Tibial artery (tissue), 4 donors: ENCODE data around the gene TTLL11.

Experiments used
- DNase-seq, 2 donors: peaks; one replicate each; pipeline ENCODE4 v3.0.0-alpha.2; 2019
- H3K27ac ChIP-seq, 2 donors: fragments of 200-600 bp; sonication (generic) in 1 of 2; 1 replicate in 1 of 2; 2 replicates in 1 of 2; pipeline ENCODE4 v1.5.1; 2018 to 2019; ENCODE audit warnings: mild to moderate bottlenecking in 1 of 2
- H3K27me3 ChIP-seq, 2 donors: fragments of 200-600 bp; sonication (generic) in 1 of 2; one replicate each; pipeline versions ENCODE4 v1.5.1 to v1.6.0; 2016 to 2019
- H3K36me3 ChIP-seq, 3 donors: fragments of 200-600 bp; sonication (generic) in 2 of 3; one replicate each; pipeline ENCODE4 v1.5.1; 2016 to 2019; ENCODE audit warnings: mild to moderate bottlenecking in 2 of 3
- H3K4me1 ChIP-seq, 4 donors: fragments of 200-600 bp; sonication (generic) in 2 of 4; 1 replicate in 3 of 4; 2 replicates in 1 of 4; pipeline ENCODE4 v1.5.1; 2016 to 2019
- H3K4me3 ChIP-seq, 2 donors: fragments of 200-600 bp; sonication (generic) in 1 of 2; 1 replicate in 1 of 2; 2 replicates in 1 of 2; pipeline ENCODE4 v1.5.1; 2018 to 2019; ENCODE audit warnings: mild to moderate bottlenecking in 2 of 2
- H3K9me3 ChIP-seq, 3 donors: fragments of 200-600 bp; sonication (generic) in 1 of 3; one replicate each; pipeline ENCODE4 v1.5.1; 2016 to 2019
- intact Hi-C: fragments of 100-400 bp; cut with DNase I; formaldehyde crosslinking; loops from one replicate; pipeline ENCODE4 v1.15.0; 2023; ENCODE audit warnings: low total_unique reads
- TF ChIP-seq, protein P1 (sequence below), 2 experiments: fragments of 200-600 bp in 1 of 2; fragments of 450-650 bp in 1 of 2; IDR thresholded peaks; one replicate each; pipeline ENCODE4 v1.5.1; 2017 to 2019; ENCODE audit warnings: antibody characterized with exemption in 2 of 2, mild to moderate bottlenecking in 1 of 2, moderate library complexity in 1 of 2

Gene TTLL11

GRCh38 chr9:121778252-121779225, 314.6 kb downstream of the TTLL11 start:
- peak overlapping the region in 1 of 2 donors; percentile 11 for H3K27ac ChIP-seq
- TF ChIP-seq, protein P1, sequence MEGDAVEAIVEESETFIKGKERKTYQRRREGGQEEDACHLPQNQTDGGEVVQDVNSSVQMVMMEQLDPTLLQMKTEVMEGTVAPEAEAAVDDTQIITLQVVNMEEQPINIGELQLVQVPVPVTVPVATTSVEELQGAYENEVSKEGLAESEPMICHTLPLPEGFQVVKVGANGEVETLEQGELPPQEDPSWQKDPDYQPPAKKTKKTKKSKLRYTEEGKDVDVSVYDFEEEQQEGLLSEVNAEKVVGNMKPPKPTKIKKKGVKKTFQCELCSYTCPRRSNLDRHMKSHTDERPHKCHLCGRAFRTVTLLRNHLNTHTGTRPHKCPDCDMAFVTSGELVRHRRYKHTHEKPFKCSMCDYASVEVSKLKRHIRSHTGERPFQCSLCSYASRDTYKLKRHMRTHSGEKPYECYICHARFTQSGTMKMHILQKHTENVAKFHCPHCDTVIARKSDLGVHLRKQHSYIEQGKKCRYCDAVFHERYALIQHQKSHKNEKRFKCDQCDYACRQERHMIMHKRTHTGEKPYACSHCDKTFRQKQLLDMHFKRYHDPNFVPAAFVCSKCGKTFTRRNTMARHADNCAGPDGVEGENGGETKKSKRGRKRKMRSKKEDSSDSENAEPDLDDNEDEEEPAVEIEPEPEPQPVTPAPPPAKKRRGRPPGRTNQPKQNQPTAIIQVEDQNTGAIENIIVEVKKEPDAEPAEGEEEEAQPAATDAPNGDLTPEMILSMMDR (IDR thresholded peaks at IDR 0.05), result no peak
- no peaks in the 10 kb centered on the region for H3K27me3 ChIP-seq
- DNase-seq, result no peak
- intact Hi-C loops, result loop anchor here (10.0 kb wide), 1 partner anchor 174 kb away; no protein-coding TSS in a partner anchor
- peaks cover 67 to 91% (median 76%) of the 10 kb centered on the region in 3 donors for H3K36me3 ChIP-seq
- no peaks in the 10 kb centered on the region for H3K9me3 ChIP-seq
- no peak overlapping the region for H3K4me3 ChIP-seq
- H3K4me1 ChIP-seq, result peaks cover 0 to 22% (median 8%) of the 10 kb centered on the region in 4 donors

DNA sequence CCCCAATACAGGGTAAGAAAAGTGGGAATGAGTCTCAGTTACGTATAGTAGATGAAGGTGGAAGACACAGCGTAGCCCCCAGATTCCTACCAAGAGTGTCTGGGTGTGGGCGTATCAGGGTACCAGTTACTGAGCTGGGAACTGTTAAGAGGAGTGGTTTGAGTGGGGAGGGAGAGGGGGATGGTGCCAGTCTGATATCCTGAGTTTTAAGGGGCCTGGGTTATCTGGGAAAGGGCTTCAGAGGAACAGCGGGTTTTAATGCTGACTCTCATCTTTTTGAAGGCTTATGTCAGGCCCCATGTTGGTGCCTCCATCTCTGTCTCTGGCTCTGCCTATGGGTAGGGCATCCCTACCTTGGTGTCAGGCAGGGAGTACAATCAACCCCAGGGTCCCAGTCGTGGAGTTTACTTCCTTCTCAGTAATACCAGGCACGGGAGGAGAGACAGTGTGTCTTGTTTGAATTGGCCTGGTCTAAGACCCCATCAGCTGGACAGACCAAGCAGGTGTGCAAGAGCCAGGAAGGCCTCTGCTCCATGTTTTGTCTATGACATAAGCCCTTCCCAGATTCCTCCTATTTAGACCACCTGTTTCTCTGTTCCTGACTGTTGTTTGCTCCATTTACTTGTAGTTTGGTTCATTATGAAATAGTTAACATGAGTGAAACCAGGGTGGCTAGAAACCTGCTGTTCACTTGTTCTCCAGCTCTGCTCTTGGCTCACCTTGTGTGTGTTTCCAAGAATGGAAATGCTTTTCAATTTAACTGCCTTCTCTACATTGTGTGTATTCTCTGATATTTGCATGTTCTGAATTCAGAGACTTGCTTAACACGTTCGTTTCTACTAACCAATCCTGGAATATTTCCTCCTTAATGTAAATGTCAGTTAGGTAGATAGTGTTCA, 316.1 kb downstream of the TTLL11 start:
- peak in 1 of 2 donors; percentile 13 for DNase-seq
- Histone ChIP-seq H3K4me3 (no peak overlapping the region), H3K27me3 (no peaks in the 10 kb centered on the region), H3K9me3 (no peaks in the 10 kb centered on the region), H3K27ac (no peak overlapping the region), H3K4me1 (peaks cover 0 to 37% (median 23%) of the 10 kb centered on the region in 4 donors), H3K36me3 (peaks cover 58 to 91% (median 77%) of the 10 kb centered on the region in 3 donors)
- TF ChIP-seq, protein P1 (IDR thresholded peaks at IDR 0.05), result no peak
- intact Hi-C loops, result loop anchor here (10.0 kb wide), 1 partner anchor 172 kb away; no protein-coding TSS in a partner anchor

DNA sequence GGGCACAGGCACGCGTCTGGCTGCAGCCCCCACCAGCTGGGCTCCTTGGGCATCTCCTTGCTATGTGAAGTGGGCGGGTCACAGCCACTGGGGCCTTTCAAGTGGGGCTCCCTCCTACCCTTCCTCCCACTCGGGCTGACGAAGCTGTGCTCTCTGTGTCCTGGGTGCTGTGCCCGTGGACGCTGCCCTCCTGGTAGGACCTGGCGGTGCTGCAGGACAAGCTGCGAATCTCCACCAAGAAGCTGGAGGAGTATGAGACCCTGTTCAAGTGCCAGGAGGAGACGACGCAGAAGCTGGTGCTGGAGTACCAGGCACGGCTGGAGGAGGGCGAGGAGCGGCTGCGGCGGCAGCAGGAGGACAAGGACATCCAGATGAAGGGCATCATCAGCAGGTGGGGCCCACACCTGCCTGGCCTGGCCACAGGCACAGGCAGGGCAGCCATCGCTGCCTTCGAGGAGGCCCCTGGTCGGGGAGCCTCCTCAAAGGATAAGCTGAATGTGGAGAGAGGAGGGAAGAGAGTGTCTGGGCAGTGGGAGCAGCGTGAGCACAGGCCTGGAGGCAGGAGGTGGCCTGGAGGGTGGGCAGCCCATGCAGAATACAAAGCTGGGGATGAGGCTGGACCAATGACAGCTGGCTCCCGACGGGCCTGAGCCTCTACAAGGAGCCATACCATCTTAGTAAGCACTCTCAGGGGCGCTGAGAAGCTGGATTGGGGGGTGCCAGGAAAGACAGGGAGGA, 316.9 kb downstream of the TTLL11 start:
- H3K9me3 ChIP-seq, result no peaks in the 10 kb centered on the region
- peak in 1 of 2 donors; percentile 19 for DNase-seq
- peaks cover 50 to 91% (median 75%) of the 10 kb centered on the region in 3 donors for H3K36me3 ChIP-seq
- peaks cover 0 to 46% (median 31%) of the 10 kb centered on the region in 4 donors for H3K4me1 ChIP-seq
- no peak overlapping the region for H3K27ac ChIP-seq
- intact Hi-C loops, result loop anchor here (10.0 kb wide), 1 partner anchor 171 kb away; no protein-coding TSS in a partner anchor
- H3K27me3 ChIP-seq, result no peaks in the 10 kb centered on the region
- TF ChIP-seq, protein P1 (IDR thresholded peaks at IDR 0.05), result no peak
- no peak overlapping the region for H3K4me3 ChIP-seq

- H3K27me3 ChIP-seq, result no peaks in the 10 kb centered on the region
- no peaks in the 10 kb centered on the region for H3K9me3 ChIP-seq
- DNase-seq, result peak; percentile 17 to 58
- no peak overlapping the region for H3K4me3 ChIP-seq
- peak overlapping the region; percentile 18 to 78 for H3K27ac ChIP-seq
- intact Hi-C loops, result loop anchor here (10.0 kb wide), 1 partner anchor 170 kb away; no protein-coding TSS in a partner anchor
- peaks cover 0 to 58% (median 42%) of the 10 kb centered on the region in 4 donors for H3K4me1 ChIP-seq
- TF ChIP-seq, protein P1 (IDR thresholded peaks at IDR 0.05), result no peak
- H3K36me3 ChIP-seq, result peaks cover 42 to 91% (median 76%) of the 10 kb centered on the region in 3 donors
These were observed 318.1 kb downstream of the TTLL11 start for GRCh38 chr9:121774715-121775613.
